Cardiac fibroblast (primary cell): ENCODE measurements around the gene SAPCD1.

Experiments used
- DNase-seq, 2 donors: peaks; one replicate each; pipeline versions ENCODE4 v3.0.0 to v3.0.0-alpha.2; 2010; ENCODE audit warnings: low read depth in 2 of 2
- H3K4me3 ChIP-seq, 2 donors: replicated peaks in 1 of 2; 1 replicate in 1 of 2; 2 replicates in 1 of 2; pipeline ENCODE4 v1.5.1; 2011; ENCODE audit warnings: low read depth in 2 of 2, low read length in 2 of 2, mild to moderate bottlenecking in 2 of 2, moderate library complexity in 1 of 2
- TF ChIP-seq, protein P1 (sequence below): IDR thresholded peaks from one replicate; pipeline ENCODE4 v1.5.1; 2011; ENCODE audit warnings: low read depth, mild to moderate bottlenecking, low read length, inconsistent platforms

The SAPCD1 gene

GRCh38 chr6:31729979-31730630 is 32.4 kb upstream of the SAPCD1 start:
- TF ChIP-seq, protein P1, sequence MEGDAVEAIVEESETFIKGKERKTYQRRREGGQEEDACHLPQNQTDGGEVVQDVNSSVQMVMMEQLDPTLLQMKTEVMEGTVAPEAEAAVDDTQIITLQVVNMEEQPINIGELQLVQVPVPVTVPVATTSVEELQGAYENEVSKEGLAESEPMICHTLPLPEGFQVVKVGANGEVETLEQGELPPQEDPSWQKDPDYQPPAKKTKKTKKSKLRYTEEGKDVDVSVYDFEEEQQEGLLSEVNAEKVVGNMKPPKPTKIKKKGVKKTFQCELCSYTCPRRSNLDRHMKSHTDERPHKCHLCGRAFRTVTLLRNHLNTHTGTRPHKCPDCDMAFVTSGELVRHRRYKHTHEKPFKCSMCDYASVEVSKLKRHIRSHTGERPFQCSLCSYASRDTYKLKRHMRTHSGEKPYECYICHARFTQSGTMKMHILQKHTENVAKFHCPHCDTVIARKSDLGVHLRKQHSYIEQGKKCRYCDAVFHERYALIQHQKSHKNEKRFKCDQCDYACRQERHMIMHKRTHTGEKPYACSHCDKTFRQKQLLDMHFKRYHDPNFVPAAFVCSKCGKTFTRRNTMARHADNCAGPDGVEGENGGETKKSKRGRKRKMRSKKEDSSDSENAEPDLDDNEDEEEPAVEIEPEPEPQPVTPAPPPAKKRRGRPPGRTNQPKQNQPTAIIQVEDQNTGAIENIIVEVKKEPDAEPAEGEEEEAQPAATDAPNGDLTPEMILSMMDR: no peak
- peak; percentile 90 to 95 for DNase-seq
- peak overlapping the region; percentile 65 to 97 for H3K4me3 ChIP-seq

DNA sequence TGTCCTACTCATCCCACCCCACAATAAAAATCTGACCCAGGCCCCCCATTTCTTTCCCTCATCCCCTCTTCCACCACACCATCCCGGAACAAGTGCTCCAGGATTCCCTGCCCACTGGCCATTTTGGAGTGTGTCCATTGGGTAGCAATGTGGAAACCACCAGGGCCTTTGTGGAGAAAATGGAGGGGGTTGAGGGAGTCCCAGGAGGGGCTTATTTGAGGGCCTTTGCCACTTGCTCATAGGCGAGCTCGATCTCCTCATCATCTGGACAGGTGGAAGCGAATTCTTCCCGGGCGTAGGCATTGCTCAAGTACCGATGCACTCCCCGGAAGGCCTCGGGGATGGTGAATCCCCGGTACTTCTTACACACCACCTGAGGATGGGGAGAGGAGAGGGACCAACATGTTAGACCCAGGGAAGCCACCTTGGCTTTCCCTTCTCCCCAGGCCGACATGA is 31.8 kb upstream of the SAPCD1 start:
- H3K4me3 ChIP-seq: peak overlapping the region in 1 of 2 donors; percentile 65
- DNase-seq: no peak
- TF ChIP-seq, protein P1: no peak

DNA sequence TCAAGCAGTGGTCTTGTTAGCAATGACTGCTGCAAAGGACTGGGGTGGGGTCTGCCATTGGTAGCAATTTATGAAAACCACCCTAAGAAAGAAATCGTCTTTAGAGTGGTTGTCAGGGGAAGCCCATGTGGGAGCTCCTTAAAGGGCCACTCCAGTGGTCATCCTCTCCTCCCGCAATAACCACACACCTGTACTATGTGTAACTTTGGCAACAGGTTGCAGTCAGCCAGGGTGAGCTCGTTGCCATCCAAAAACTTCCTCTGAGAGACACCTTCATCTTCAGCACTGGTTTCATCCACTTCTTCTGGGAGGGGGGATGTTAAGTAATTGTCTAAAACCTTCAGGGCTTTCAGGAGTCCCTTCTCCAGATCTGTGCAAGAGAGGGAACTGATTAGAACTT is 30.4 kb upstream of the SAPCD1 start:
- no peak overlapping the region for H3K4me3 ChIP-seq
- DNase-seq: no peak
- TF ChIP-seq, protein P1: no peak

- TF ChIP-seq, protein P1: no peak
- peak overlapping the region in 1 of 2 donors; percentile 88 for H3K4me3 ChIP-seq
- DNase-seq: no peak
Measured at GRCh38 chr6:31733734-31734133, 28.7 kb upstream of the SAPCD1 start.

DNA sequence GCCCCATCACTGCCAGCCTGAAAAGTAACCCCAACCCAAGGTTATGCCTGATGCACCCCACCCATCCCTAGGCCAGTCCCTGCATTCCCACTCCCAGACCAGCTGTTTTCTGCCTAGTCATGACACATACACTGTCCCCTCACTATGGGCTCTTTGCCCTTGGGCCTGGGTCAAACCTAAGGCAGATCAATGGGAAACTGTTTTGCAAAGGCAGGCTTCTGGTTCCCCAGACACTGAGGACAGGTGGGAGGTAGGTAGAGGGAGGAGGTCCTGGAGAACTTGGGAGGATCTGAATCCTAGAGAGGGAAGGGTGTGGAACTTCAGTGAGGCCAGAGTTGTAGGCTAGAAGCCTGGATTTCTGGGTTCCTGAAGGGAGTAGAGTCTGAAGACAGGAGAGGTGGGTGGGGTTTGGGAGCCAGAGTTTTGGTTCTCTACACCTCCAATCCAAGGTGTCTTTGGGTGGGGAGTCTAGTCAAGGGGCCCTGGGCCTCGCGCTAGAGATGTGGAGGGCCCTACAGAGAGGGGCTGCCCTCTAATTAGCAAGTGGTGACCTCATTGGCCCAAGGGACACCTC is 28.1 kb upstream of the SAPCD1 start:
- H3K4me3 ChIP-seq: peak overlapping the region; percentile 85 to 88
- TF ChIP-seq, protein P1: no peak

GRCh38 chr6:31734821-31735406 is 27.5 kb upstream of the SAPCD1 start:
- peak; percentile 62 to 86 for DNase-seq
- peak overlapping the region; percentile 85 to 88 for H3K4me3 ChIP-seq
- TF ChIP-seq, protein P1: no peak

More for the DNA sequence above, 28.1 kb upstream of the SAPCD1 start:
- DNase-seq: no peak
